Mesothelial cell of epicardium (in vitro differentiated cells): ENCODE data around the gene GRAP2. TPM values are rescaled to one million over a fixed set of nuclear protein-coding genes. Genes with fewer than 3 reads are reported as not detected.

Source experiments
- DNase-seq, 2 experiments: peaks; one replicate each; pipeline ENCODE4 v3.0.0; 2021; ENCODE audit warnings: low spot score in 2 of 2; ENCODE audit not compliant: unreplicated experiment in 2 of 2
- H3K27ac Mint-ChIP-seq: 2 replicates; pipeline ENCODE4 v1.8.0; 2021; ENCODE audit warnings: mixed read lengths
- H3K27me3 Mint-ChIP-seq: 2 replicates; pipeline ENCODE4 v1.8.0; 2021; ENCODE audit warnings: low read depth, mixed read lengths
- H3K36me3 Mint-ChIP-seq: 2 replicates; pipeline ENCODE4 v1.8.0; 2021; ENCODE audit warnings: mixed read lengths
- H3K4me1 Mint-ChIP-seq: 2 replicates; pipeline ENCODE4 v1.8.0; 2021; ENCODE audit warnings: mixed read lengths
- H3K4me3 Mint-ChIP-seq: 2 replicates; pipeline ENCODE4 v1.8.0; 2021; ENCODE audit warnings: mild to moderate bottlenecking, moderate library complexity, mixed read lengths
- H3K9me3 Mint-ChIP-seq: 2 replicates; pipeline ENCODE4 v1.8.0; 2021; ENCODE audit warnings: mixed read lengths
- CTCF ChIP-seq: fragments of 200-600 bp; sonication (generic); IDR thresholded peaks from one replicate; pipeline ENCODE4 v1.5.0; 2021; ENCODE audit warnings: antibody characterized with exemption; ENCODE audit not compliant: unreplicated experiment
- total RNA-seq: library from RNA; stranded (reverse); gene quantifications from 3 replicates; pipeline ENCODE4 v1.2.1, GENCODE V29; 2021

Gene GRAP2
- total RNA-seq, 1 donor from 2014 or later = not detected

GRCh38 chr22:39955675-39956074 is 54.8 kb downstream of the GRAP2 start:
- DNase-seq = no peak
- TF ChIP-seq CTCF = no peak
- no peak overlapping the region for H3K4me3 Mint-ChIP-seq
- H3K9me3 Mint-ChIP-seq = no peaks in the 10 kb centered on the region
- H3K36me3 Mint-ChIP-seq = no peaks in the 10 kb centered on the region
- peaks cover 21% of the 10 kb centered on the region for H3K4me1 Mint-ChIP-seq
- no peak overlapping the region for H3K27ac Mint-ChIP-seq
- H3K27me3 Mint-ChIP-seq = peaks cover 12% of the 10 kb centered on the region

- no peak for DNase-seq
- Mint-ChIP-seq H3K27ac (no peak overlapping the region), H3K9me3 (no peaks in the 10 kb centered on the region), H3K27me3 (peaks cover 12% of the 10 kb centered on the region), H3K36me3 (no peaks in the 10 kb centered on the region), H3K4me1 (peaks cover 21% of the 10 kb centered on the region), H3K4me3 (no peak overlapping the region)
- no peak for TF ChIP-seq CTCF
These were observed 56.2 kb downstream of the GRAP2 start for GRCh38 chr22:39956932-39957664.

GRCh38 chr22:39958009-39958711 is 57.3 kb downstream of the GRAP2 start:
- DNase-seq = no peak
- Mint-ChIP-seq H3K36me3 (no peaks in the 10 kb centered on the region), H3K4me1 (peaks cover 21% of the 10 kb centered on the region), H3K9me3 (no peaks in the 10 kb centered on the region), H3K4me3 (no peak overlapping the region), H3K27ac (no peak overlapping the region), H3K27me3 (peaks cover 12% of the 10 kb centered on the region)
- TF ChIP-seq CTCF = no peak

- no peak for DNase-seq
- Mint-ChIP-seq H3K4me1 (peaks cover 16% of the 10 kb centered on the region), H3K9me3 (no peaks in the 10 kb centered on the region), H3K27ac (no peak overlapping the region), H3K27me3 (peaks cover 12% of the 10 kb centered on the region), H3K4me3 (no peak overlapping the region), H3K36me3 (no peaks in the 10 kb centered on the region)
- TF ChIP-seq CTCF = no peak
These were observed 58.2 kb downstream of the GRAP2 start for GRCh38 chr22:39958949-39959639.

- Mint-ChIP-seq H3K36me3 (no peaks in the 10 kb centered on the region), H3K9me3 (no peaks in the 10 kb centered on the region), H3K4me3 (no peak within 1 kb of the TSS), H3K27ac (no peak within 1 kb of the TSS), H3K4me1 (peaks cover 11% of the 10 kb centered on the region), H3K27me3 (peaks cover 12% of the 10 kb centered on the region)
- TF ChIP-seq CTCF = no peak
- no peak for DNase-seq
These were observed 59.0 kb downstream of the GRAP2 start, which contains the start of gene TMA7B for GRCh38 chr22:39959640-39960447. Gene TMA7B (plus strand): TSS chr22:39960397. CDS start chr22:39964375, 3,978 bp downstream.
